ENCODE results near the gene CAMK2N1. TPM values are rescaled to one million over a fixed set of nuclear protein-coding genes. Genes with fewer than 3 reads are reported as not detected.

The CAMK2N1 gene
- total and polyA plus RNA-seq, 5 donors: 15.6 to 28.5 (median 15.8) TPM

DNA sequence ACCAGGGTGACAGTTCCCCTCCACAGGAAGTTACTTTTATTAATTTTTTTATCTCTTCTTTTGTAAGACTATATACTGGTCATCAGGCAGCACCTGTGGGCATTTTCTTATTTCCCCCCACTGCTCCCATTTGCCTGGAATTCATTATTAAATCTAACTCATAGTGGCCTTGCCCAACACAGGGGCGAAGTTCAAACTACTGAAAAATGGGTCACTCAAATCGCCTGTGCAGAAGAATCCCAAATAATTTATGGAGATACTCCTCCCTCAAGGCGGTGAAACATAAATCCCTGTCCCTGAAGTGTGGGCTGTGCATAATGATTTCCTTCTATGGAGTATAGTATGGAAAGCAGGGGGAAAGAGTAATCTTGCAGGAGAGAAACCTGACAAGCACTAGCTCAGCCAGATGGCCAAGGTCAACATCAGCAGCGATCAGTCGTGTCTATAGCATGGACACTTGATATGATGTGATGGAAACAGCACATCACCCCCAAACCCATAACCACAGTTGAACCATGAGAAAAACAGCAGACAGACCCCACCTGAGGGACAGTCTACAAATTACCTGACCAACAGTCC, 7.9 kb downstream of the CAMK2N1 start:
- DNase-seq (no peak), ATAC-seq (no peak)
- Histone ChIP-seq H3K9me3 (ENCODE audit: control insufficient read depth, low read length) (no peaks in the 10 kb centered on the region), H3K4me1 (ENCODE audit: control insufficient read depth, insufficient read depth, low read length) (peaks cover 5% of the 10 kb centered on the region), H3K27ac (ENCODE audit: low read length) (no peak overlapping the region), H3K27me3 (ENCODE audit: control insufficient read depth, insufficient read depth) (no peaks in the 10 kb centered on the region), H3K4me3 (ENCODE audit: low read length) (no peak overlapping the region)
- WGBS: 80% methylated on average over 5 of the region's 5 CpGs
- intact Hi-C loops (cut with DNase I): no loop called here

DNA sequence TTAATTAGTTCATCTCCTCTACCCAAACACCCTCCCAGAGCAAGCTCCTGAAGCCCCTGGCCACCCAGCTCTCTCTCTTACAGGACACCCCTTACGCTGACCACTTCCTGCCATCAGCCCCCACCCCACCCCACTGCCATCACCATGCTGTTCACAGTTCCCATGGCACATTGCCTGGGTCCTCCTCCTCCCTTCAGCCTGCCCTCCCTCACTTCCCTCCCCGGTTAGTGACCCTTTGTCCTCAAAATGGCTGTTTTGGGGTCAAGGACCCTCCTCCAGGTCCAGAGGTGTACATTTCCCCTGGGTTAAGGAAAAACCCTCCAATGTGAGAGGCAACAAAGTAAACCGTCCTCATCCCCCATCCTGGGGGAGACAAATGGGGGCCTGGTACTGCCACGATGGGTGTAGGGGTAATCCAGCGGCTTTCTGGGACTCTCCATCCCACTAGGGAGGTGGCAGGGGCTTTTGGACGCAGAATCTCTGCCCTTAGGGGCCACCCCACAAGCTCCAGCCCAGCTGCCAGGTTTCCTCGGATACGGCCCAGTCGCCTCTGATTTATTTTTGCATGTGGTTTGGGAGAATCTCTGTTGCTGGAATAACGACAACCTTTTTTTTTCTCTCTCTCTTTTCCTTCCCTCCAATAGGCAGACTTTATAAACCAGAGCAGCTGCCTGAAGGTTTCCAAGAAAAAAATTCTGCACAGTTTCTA, 8.5 kb downstream of the CAMK2N1 start:
- no peaks in the 10 kb centered on the region for H3K27me3 ChIP-seq (ENCODE audit: control insufficient read depth, insufficient read depth)
- H3K4me3 ChIP-seq (ENCODE audit: low read length): no peak overlapping the region
- H3K9me3 ChIP-seq (ENCODE audit: control insufficient read depth, low read length): no peaks in the 10 kb centered on the region
- intact Hi-C loops (cut with DNase I): no loop called here
- H3K4me1 ChIP-seq (ENCODE audit: control insufficient read depth, insufficient read depth, low read length): peaks cover 5% of the 10 kb centered on the region
- 47% methylated on average over 10 of the region's 10 CpGs for WGBS
- DNase-seq: peak in 1 of 3 donors; percentile 58
- no peak overlapping the region for H3K27ac ChIP-seq (ENCODE audit: low read length)
- no peak for ATAC-seq

DNA sequence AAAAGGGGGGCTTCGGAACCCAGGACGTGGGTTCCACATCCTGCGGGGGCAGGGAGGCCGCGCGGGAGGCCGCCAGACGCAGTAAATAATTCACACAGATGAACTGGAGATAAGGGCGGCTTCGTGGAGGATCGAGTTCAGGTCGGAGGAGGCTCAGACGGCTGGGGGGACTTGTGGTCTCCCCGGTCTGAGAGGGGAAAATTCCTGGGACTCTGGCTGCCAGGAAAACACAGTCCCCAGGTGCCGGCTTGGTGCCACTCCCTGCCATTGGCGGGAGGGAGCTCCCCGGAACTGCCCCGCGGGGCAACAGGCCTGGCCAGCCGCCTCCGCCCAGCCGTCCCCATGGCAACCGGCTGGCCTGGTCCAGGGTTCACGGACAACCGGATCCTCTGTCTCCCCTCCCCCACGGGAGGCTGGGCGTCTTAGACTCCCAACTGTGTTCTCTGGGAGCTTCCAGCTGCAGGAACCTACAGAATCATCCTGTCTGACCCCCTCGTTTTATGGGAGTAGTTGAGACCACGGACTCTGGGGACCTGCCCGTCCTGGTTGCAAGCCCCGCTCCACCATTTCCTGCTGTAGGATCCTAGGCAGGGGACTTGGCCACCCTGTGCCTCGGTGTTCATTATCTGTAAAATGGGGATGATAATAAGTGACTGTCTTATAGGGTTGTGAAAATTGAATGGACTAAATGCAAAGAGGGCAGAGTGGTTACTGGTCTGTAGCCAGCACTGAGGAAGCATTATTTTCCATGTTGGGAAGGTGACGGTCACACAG, 9.6 kb downstream of the CAMK2N1 start:
- no peaks in the 10 kb centered on the region for H3K9me3 ChIP-seq (ENCODE audit: control insufficient read depth, low read length)
- peak; percentile 43 to 60 for ATAC-seq
- H3K27ac ChIP-seq (ENCODE audit: low read length): no peak overlapping the region
- H3K27me3 ChIP-seq (ENCODE audit: control insufficient read depth, insufficient read depth): no peaks in the 10 kb centered on the region
- intact Hi-C loops (cut with DNase I): no loop called here
- no peak overlapping the region for H3K4me3 ChIP-seq (ENCODE audit: low read length)
- 8% methylated on average over 33 of the region's 33 CpGs for WGBS
- DNase-seq: peak; percentile 62 to 87 (median 85)
- peaks cover 5% of the 10 kb centered on the region for H3K4me1 ChIP-seq (ENCODE audit: control insufficient read depth, insufficient read depth, low read length)

DNA sequence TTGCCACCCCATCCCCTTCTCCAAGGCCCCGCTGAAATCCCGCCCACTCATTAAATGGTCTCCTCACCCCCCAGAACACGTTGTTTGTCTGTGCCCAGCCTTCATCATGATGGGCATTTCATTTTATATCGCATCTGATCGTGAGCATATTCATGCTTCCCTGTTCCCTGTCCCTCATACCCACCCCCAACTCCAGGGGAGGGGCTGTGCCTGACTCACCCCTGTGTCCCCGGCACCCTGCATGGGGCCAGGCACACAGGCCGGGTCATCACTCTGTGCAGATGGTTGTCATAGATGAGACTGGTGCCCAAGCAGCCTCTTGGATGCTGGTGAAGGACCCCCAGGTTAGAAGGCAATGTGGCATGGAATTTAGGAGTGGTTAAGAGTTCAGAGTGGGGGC, 11.0 kb downstream of the CAMK2N1 start:
- intact Hi-C loops (cut with DNase I): no loop called here
- peaks cover 5% of the 10 kb centered on the region for H3K4me1 ChIP-seq (ENCODE audit: control insufficient read depth, insufficient read depth, low read length)
- 58% methylated on average over 7 of the region's 7 CpGs for WGBS
- ATAC-seq (no peak), DNase-seq (no peak)
- no peak overlapping the region for H3K27ac ChIP-seq (ENCODE audit: low read length)
- H3K27me3 ChIP-seq (ENCODE audit: control insufficient read depth, insufficient read depth): no peaks in the 10 kb centered on the region
- H3K9me3 ChIP-seq (ENCODE audit: control insufficient read depth, low read length): no peaks in the 10 kb centered on the region
- no peak overlapping the region for H3K4me3 ChIP-seq (ENCODE audit: low read length)

DNA sequence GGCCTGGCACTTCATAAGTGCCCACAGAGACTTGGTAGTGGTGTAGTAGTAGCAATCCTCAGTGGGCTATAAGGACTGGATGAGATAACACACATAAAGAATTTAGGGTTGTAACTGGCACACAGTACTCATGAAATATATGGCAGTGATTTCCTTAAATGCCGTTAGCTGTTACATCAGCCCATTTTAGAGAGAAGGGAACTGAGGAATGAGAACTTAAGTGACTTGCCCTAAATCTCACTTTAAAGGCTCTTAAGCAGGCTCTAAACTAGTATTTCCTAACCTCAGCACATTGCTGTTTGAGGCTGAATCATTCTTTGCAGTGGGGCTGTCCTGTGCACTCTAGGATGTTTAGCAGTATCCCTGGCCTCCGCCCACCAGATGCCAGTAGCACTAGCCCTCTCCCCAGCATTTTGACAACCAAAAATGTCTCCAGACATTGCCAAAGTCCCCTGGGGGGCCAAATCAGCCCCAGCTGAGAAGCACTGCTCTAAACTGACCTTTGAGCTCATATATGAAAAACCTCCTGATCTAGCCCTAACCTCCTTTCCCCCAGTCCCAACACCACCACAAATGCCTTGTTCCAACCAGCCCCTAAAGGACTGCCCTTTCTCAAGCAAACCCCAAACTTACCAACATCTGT, 11.6 kb downstream of the CAMK2N1 start:
- Histone ChIP-seq H3K27me3 (ENCODE audit: control insufficient read depth, insufficient read depth) (no peaks in the 10 kb centered on the region), H3K4me3 (ENCODE audit: low read length) (no peak overlapping the region), H3K27ac (ENCODE audit: low read length) (no peak overlapping the region), H3K4me1 (ENCODE audit: control insufficient read depth, insufficient read depth, low read length) (peaks cover 5% of the 10 kb centered on the region), H3K9me3 (ENCODE audit: control insufficient read depth, low read length) (no peaks in the 10 kb centered on the region)
- intact Hi-C loops (cut with DNase I): no loop called here
- DNase-seq (no peak), ATAC-seq (no peak)
- 76% methylated on average over 2 of the region's 2 CpGs for WGBS

DNA sequence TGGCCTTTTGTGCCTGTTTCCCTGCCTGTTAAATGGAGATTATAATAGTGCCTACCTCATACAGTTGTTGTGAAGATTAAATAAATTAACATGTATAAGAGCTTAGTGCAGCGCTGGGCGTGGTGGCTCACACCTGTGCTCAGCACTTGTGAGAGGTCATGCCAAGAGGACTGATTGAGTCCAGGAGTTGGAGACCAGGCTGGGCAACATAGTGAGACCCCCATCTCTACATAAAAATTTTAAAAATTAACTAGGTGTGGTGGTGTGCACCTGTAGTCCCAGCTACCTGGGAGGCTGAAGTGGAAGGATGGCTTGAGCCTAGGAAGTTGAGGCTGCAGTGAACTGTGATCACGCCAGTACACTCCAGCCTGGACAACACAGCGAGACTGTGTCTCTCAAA, 12.1 kb downstream of the CAMK2N1 start:
- ATAC-seq: no peak
- Histone ChIP-seq H3K27ac (ENCODE audit: low read length) (no peak overlapping the region), H3K4me3 (ENCODE audit: low read length) (no peak overlapping the region), H3K27me3 (ENCODE audit: control insufficient read depth, insufficient read depth) (no peaks in the 10 kb centered on the region), H3K9me3 (ENCODE audit: control insufficient read depth, low read length) (no peaks in the 10 kb centered on the region), H3K4me1 (ENCODE audit: control insufficient read depth, insufficient read depth, low read length) (peaks cover 5% of the 10 kb centered on the region)
- WGBS: 89% methylated on average over 4 of the region's 4 CpGs
- intact Hi-C loops (cut with DNase I): no loop called here
- DNase-seq: no peak

DNA sequence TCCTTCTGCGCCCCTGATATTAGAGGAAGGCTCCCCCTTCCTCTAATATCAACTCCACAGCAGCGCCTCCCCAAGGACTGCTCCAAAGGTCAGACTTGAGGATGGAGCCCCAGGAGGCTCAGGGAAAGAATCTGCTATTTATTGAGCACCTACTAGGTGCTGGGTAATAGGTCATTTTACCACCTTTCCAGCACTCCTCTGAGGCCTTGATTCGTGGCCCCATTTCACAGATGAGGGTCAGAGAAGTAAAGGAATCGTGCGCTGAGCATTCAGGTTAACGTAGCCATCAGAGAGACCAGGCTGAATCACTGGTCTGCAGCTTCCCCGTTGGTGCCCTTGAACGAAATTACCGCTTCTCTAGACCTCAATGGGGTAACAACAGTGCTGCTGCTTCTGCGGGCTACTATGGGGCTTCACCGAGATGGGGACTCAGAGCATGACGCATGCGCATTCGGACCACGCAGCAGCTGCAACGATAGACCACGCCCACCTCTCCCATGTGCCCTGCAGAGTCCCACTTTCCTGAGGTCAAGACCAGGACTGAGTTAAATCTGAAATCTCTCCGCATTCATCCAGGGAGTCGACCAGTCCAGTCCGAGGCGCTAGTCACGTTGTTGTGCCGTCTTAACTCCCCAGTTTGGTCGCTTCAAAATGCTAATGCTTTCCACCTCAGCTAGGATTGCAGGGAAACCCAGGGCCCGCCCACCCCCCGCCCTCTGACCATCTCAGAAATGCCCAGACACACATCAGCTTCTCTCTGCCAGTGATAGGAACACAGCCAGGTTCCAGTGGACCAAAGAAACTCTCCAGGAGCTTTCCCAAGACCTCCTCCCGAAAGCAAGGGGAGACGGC, 12.9 kb downstream of the CAMK2N1 start:
- intact Hi-C loops (cut with DNase I): no loop called here
- ATAC-seq: peak; percentile 65 to 68
- peak; percentile 77 to 90 (median 86) for DNase-seq
- Histone ChIP-seq H3K27me3 (ENCODE audit: control insufficient read depth, insufficient read depth) (no peaks in the 10 kb centered on the region), H3K4me1 (ENCODE audit: control insufficient read depth, insufficient read depth, low read length) (peaks cover 5% of the 10 kb centered on the region), H3K27ac (ENCODE audit: low read length) (no peak overlapping the region), H3K9me3 (ENCODE audit: control insufficient read depth, low read length) (no peaks in the 10 kb centered on the region), H3K4me3 (ENCODE audit: low read length) (no peak overlapping the region)
- 28% methylated on average over 28 of the region's 28 CpGs for WGBS

DNA sequence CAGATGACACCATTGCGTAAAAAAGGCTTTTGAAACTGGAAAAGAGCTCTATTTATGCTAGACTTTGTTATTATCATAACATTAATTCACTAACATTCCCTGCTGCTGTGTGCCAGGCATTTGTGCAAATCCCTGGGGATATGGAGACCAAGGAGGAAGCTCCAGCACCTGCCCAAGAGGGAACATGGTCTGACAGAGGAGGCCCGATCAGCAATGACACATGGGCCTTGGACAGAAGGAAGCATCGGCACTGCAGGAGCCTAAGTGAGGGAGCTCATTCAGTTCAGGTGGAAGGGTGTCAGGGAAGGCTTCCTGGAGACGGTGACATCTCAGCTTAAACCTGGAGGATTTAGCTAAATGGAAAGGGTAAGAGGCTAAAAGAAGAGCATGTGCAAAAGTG, 13.9 kb downstream of the CAMK2N1 start:
- DNase-seq (no peak), ATAC-seq (no peak)
- Histone ChIP-seq H3K4me3 (ENCODE audit: low read length) (no peak overlapping the region), H3K27me3 (ENCODE audit: control insufficient read depth, insufficient read depth) (no peaks in the 10 kb centered on the region), H3K27ac (ENCODE audit: low read length) (no peak overlapping the region), H3K9me3 (ENCODE audit: control insufficient read depth, low read length) (no peaks in the 10 kb centered on the region), H3K4me1 (ENCODE audit: control insufficient read depth, insufficient read depth, low read length) (peaks cover 5% of the 10 kb centered on the region)
- WGBS: 90% methylated on average over 4 of the region's 4 CpGs
- intact Hi-C loops (cut with DNase I): no loop called here

DNA sequence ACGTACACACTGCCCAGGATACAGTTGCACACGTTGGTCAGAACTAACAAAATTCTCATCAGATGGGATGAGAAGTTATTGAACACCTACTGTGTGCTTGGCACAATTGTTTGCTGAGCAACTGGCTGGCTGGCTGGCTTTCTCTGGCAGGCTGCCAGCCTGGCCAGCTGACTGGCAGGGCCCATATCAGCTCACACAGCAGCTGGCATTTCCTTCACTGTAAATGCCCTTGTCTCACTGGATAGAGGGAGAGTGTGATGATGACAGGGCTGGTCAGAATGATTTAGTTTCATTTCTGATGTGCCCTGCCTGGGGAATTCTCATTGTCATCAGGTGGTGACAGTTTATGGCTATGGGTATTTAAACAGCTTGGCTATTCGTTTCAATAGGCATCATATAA, 15.8 kb downstream of the CAMK2N1 start:
- H3K27ac ChIP-seq (ENCODE audit: low read length): no peak overlapping the region
- H3K4me1 ChIP-seq (ENCODE audit: control insufficient read depth, insufficient read depth, low read length): no peaks in the 10 kb centered on the region
- ATAC-seq (peak in 1 of 2 donors; percentile 58), DNase-seq (no peak)
- WGBS: 50% methylated on average over 3 of the region's 3 CpGs
- intact Hi-C loops (cut with DNase I): no loop called here
- no peaks in the 10 kb centered on the region for H3K9me3 ChIP-seq (ENCODE audit: control insufficient read depth, low read length)
- H3K4me3 ChIP-seq (ENCODE audit: low read length): no peak overlapping the region
- no peaks in the 10 kb centered on the region for H3K27me3 ChIP-seq (ENCODE audit: control insufficient read depth, insufficient read depth)

DNA sequence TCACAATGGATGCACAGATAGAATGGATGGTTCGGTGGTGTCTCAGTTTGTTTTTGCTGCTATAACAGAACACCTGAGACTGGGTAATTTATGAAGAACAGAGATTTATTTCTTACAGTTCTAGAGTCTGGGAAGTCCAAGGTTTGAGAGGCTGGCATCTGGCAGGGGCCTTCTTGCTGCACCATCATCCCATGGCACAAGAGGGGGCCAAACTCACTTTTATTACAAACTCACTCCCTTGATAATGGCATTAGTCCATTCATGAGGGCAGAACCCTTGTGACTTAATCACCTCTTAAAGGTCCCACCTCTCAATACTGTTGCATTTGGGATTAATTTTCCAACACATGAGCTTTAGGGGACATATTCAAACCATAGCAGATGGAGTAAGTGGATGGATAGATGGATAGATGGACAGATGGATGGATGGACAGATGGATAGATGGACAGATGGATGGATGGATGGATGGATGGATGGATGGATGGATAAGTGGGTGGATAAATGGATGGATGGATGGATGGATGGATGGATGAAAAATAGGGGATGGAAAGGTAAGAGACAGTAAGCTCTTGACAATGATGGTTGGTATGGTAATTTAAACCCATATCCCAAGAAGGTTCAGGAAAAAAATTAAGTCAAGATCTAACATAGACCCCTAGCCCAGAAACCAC, 16.5 kb downstream of the CAMK2N1 start:
- ATAC-seq (no peak), DNase-seq (no peak)
- WGBS: 90% methylated on average over 1 of the region's 1 CpG
- Histone ChIP-seq H3K9me3 (ENCODE audit: control insufficient read depth, low read length) (no peaks in the 10 kb centered on the region), H3K4me1 (ENCODE audit: control insufficient read depth, insufficient read depth, low read length) (no peaks in the 10 kb centered on the region), H3K27ac (ENCODE audit: low read length) (no peak overlapping the region), H3K27me3 (ENCODE audit: control insufficient read depth, insufficient read depth) (no peaks in the 10 kb centered on the region), H3K4me3 (ENCODE audit: low read length) (no peak overlapping the region)
- intact Hi-C loops (cut with DNase I): no loop called here
